ENCODE measurements around the gene CNTNAP5.

- no peak for TF ChIP-seq POLR2A (IDR thresholded peaks at IDR 0.05)
- no peak for TF ChIP-seq CTCF (IDR thresholded peaks at IDR 0.05)
Observed at GRCh38 chr2:124805060-124805459, 780.0 kb downstream of the CNTNAP5 start.
